ENCODE results near the gene PARD6A. TPM values are rescaled to one million over a fixed set of nuclear protein-coding genes. Genes with fewer than 3 reads are reported as not detected.
A peak's percentile ranks its signal among the peaks of the same experiment; 100 is the strongest.

PARD6A gene
- total and polyA plus RNA-seq, 4 donors, result 7.2 to 20.9 (median 14.4) TPM

DNA sequence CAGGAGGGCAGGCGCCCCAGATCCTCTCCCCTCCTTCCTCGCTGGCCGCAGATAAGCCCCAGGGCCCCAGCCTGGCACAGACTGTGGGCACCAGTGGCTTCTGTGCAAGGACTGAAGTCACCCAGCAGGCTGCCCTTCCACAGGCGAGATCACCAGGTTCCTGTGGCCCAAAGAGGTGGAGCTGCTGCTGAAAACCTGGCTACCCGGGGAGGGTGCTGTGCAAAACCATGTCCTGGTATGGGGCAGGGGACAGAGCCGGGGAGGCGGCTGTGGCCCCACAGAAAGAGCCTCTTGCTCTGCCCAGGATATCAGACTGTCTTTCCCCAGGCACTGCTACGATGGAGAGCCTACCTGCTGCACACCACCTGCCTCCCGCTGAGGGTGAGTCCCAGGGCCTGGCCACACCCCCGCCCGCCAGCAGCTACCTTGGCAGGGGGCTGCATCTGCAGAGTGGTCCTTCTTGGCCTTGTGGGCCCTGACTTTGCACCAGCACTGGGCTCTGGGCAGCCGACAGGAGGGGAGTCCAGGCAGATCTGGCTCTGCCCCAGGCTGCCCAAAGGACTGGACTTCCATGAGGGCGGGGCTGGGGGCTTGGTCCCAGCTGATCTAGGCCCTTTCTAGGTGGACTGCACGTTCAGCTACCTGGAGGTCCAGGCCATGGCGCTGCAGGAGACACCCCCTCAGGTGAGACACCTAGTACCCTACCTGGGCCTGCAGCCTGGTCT, 15.2 kb upstream of the PARD6A start:
- Histone ChIP-seq H3K9me3 (ENCODE audit: control insufficient read depth, insufficient read depth, low read length) (no peaks in the 10 kb centered on the region), H3K27ac (ENCODE audit: low read depth, low read length) (no peak overlapping the region), H3K27me3 (ENCODE audit: control insufficient read depth, insufficient read depth, low read length) (peaks cover 67% of the 10 kb centered on the region), H3K36me3 (ENCODE audit: control insufficient read depth, insufficient read depth, low read length) (peaks cover 2% of the 10 kb centered on the region), H3K4me1 (ENCODE audit: control insufficient read depth, insufficient read depth, low read length) (peaks cover 38% of the 10 kb centered on the region), H3K4me3 (ENCODE audit: low read depth, low read length) (no peak overlapping the region)
- no peak for DNase-seq (ENCODE audit: low read depth in 4 of 6, low spot score in 6 of 6)
- 85% methylated on average over 15 of the region's 15 CpGs for WGBS (ENCODE audit: insufficient coverage)

DNA sequence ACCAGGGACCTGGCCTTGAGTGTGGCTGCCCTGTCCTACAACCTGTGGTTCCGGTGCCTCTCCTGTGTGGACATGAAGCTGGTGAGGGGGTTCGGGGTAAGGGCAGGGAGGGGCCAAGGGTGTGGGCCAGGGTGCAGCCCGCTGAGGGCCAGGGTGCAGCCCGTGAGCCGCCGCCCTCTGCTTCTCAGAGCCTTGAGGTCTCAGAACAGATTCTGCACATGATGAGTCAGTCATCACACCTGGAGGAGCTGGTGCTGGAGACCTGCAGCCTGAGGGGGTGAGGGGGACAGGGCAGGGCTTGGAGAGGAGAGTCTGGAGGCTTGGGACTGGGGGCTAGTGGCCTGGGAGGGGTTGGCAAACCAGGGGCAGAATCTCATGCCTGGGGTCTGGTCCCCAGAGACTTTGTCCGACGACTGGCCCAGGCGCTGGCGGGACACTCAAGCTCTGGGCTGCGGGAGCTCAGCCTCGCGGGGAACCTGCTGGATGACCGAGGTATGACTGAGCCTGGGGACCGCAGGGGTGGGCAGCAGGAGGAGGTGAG, 13.6 kb upstream of the PARD6A start:
- Histone ChIP-seq H3K4me1 (ENCODE audit: control insufficient read depth, insufficient read depth, low read length) (peaks cover 33% of the 10 kb centered on the region), H3K9me3 (ENCODE audit: control insufficient read depth, insufficient read depth, low read length) (no peaks in the 10 kb centered on the region), H3K27me3 (ENCODE audit: control insufficient read depth, insufficient read depth, low read length) (peaks cover 83% of the 10 kb centered on the region), H3K27ac (ENCODE audit: low read depth, low read length) (no peak overlapping the region), H3K4me3 (ENCODE audit: low read depth, low read length) (no peak overlapping the region), H3K36me3 (ENCODE audit: control insufficient read depth, insufficient read depth, low read length) (no peaks in the 10 kb centered on the region)
- DNase-seq (ENCODE audit: low read depth in 4 of 6, low spot score in 6 of 6), result no peak
- 79% methylated on average over 15 of the region's 15 CpGs for WGBS (ENCODE audit: insufficient coverage)

GRCh38 chr16:67647681-67648080, 13.1 kb upstream of the PARD6A start:
- Histone ChIP-seq H3K9me3 (ENCODE audit: control insufficient read depth, insufficient read depth, low read length) (no peaks in the 10 kb centered on the region), H3K27ac (ENCODE audit: low read depth, low read length) (no peak overlapping the region), H3K36me3 (ENCODE audit: control insufficient read depth, insufficient read depth, low read length) (no peaks in the 10 kb centered on the region), H3K27me3 (ENCODE audit: control insufficient read depth, insufficient read depth, low read length) (peaks cover 87% of the 10 kb centered on the region), H3K4me1 (ENCODE audit: control insufficient read depth, insufficient read depth, low read length) (peaks cover 34% of the 10 kb centered on the region), H3K4me3 (ENCODE audit: low read depth, low read length) (no peak overlapping the region)
- 90% methylated on average over 2 of the region's 13 CpGs for WGBS (ENCODE audit: insufficient coverage)
- DNase-seq (ENCODE audit: low read depth in 4 of 6, low spot score in 6 of 6), result no peak

- no peak overlapping the region for H3K4me3 ChIP-seq (ENCODE audit: low read depth, low read length)
- 9% methylated on average over 65 of the region's 65 CpGs for WGBS (ENCODE audit: insufficient coverage)
- no peaks in the 10 kb centered on the region for H3K36me3 ChIP-seq (ENCODE audit: control insufficient read depth, insufficient read depth, low read length)
- H3K27ac ChIP-seq (ENCODE audit: low read depth, low read length), result no peak overlapping the region
- H3K4me1 ChIP-seq (ENCODE audit: control insufficient read depth, insufficient read depth, low read length), result peaks cover 33% of the 10 kb centered on the region
- DNase-seq (ENCODE audit: low read depth in 4 of 6, low spot score in 6 of 6), result no peak
- peaks cover 89% of the 10 kb centered on the region for H3K27me3 ChIP-seq (ENCODE audit: control insufficient read depth, insufficient read depth, low read length)
- H3K9me3 ChIP-seq (ENCODE audit: control insufficient read depth, insufficient read depth, low read length), result no peaks in the 10 kb centered on the region
These were observed 12.5 kb upstream of the PARD6A start for GRCh38 chr16:67648088-67648763.

GRCh38 chr16:67648764-67649407, 11.9 kb upstream of the PARD6A start:
- WGBS (ENCODE audit: insufficient coverage), result 33% methylated on average over 32 of the region's 35 CpGs
- Histone ChIP-seq H3K36me3 (ENCODE audit: control insufficient read depth, insufficient read depth, low read length) (no peaks in the 10 kb centered on the region), H3K4me1 (ENCODE audit: control insufficient read depth, insufficient read depth, low read length) (peaks cover 39% of the 10 kb centered on the region), H3K27me3 (ENCODE audit: control insufficient read depth, insufficient read depth, low read length) (peaks cover 93% of the 10 kb centered on the region), H3K4me3 (ENCODE audit: low read depth, low read length) (no peak overlapping the region), H3K9me3 (ENCODE audit: control insufficient read depth, insufficient read depth, low read length) (no peaks in the 10 kb centered on the region), H3K27ac (ENCODE audit: low read depth, low read length) (no peak overlapping the region)
- no peak for DNase-seq (ENCODE audit: low read depth in 4 of 6, low spot score in 6 of 6)

- 8% methylated on average over 34 of the region's 34 CpGs for WGBS (ENCODE audit: insufficient coverage)
- Histone ChIP-seq H3K27ac (ENCODE audit: low read depth, low read length) (no peak overlapping the region), H3K9me3 (ENCODE audit: control insufficient read depth, insufficient read depth, low read length) (no peaks in the 10 kb centered on the region), H3K36me3 (ENCODE audit: control insufficient read depth, insufficient read depth, low read length) (peaks cover 4% of the 10 kb centered on the region), H3K4me3 (ENCODE audit: low read depth, low read length) (no peak overlapping the region), H3K4me1 (ENCODE audit: control insufficient read depth, insufficient read depth, low read length) (peaks cover 43% of the 10 kb centered on the region), H3K27me3 (ENCODE audit: control insufficient read depth, insufficient read depth, low read length) (peaks cover 93% of the 10 kb centered on the region)
- DNase-seq (ENCODE audit: low read depth in 4 of 6, low spot score in 6 of 6), result peak in 1 of 6 donors; percentile 37
These were observed 11.2 kb upstream of the PARD6A start for GRCh38 chr16:67649494-67649931.

DNA sequence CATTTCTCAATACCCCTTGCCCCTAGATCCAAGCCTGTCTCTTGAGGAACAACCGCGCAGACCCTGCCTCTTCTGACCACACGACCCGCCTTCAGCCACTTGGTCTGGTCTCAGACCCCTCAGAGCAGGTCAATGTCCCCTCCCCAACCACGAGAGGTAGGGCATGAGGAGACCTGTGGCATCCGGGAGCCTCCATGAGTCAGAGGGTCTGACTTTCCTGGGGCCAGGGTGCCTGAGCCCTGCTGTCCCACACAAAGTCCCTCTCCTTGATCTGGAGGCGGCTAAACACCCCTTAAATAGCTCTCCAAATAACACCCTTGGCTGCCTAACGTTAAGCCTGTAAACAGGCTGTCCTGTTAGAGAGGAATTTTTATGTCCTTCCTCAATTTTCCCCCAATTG, 10.7 kb upstream of the PARD6A start:
- Histone ChIP-seq H3K27ac (ENCODE audit: low read depth, low read length) (no peak overlapping the region), H3K9me3 (ENCODE audit: control insufficient read depth, insufficient read depth, low read length) (no peaks in the 10 kb centered on the region), H3K27me3 (ENCODE audit: control insufficient read depth, insufficient read depth, low read length) (peaks cover 93% of the 10 kb centered on the region), H3K36me3 (ENCODE audit: control insufficient read depth, insufficient read depth, low read length) (peaks cover 7% of the 10 kb centered on the region), H3K4me3 (ENCODE audit: low read depth, low read length) (no peak overlapping the region), H3K4me1 (ENCODE audit: control insufficient read depth, insufficient read depth, low read length) (peaks cover 45% of the 10 kb centered on the region)
- no peak for DNase-seq (ENCODE audit: low read depth in 4 of 6, low spot score in 6 of 6)
- 43% methylated on average over 7 of the region's 8 CpGs for WGBS (ENCODE audit: insufficient coverage)

- Histone ChIP-seq H3K27ac (ENCODE audit: low read depth, low read length) (no peak overlapping the region), H3K4me1 (ENCODE audit: control insufficient read depth, insufficient read depth, low read length) (peaks cover 45% of the 10 kb centered on the region), H3K36me3 (ENCODE audit: control insufficient read depth, insufficient read depth, low read length) (peaks cover 12% of the 10 kb centered on the region), H3K27me3 (ENCODE audit: control insufficient read depth, insufficient read depth, low read length) (peaks cover 82% of the 10 kb centered on the region), H3K9me3 (ENCODE audit: control insufficient read depth, insufficient read depth, low read length) (no peaks in the 10 kb centered on the region), H3K4me3 (ENCODE audit: low read depth, low read length) (no peak overlapping the region)
- DNase-seq (ENCODE audit: low read depth in 4 of 6, low spot score in 6 of 6), result no peak
- WGBS (ENCODE audit: insufficient coverage), result 94% methylated on average over 7 of the region's 7 CpGs
These were observed 9.7 kb upstream of the PARD6A start for GRCh38 chr16:67651039-67651438.

GRCh38 chr16:67651847-67652246, 8.9 kb upstream of the PARD6A start:
- Histone ChIP-seq H3K9me3 (ENCODE audit: control insufficient read depth, insufficient read depth, low read length) (no peaks in the 10 kb centered on the region), H3K27me3 (ENCODE audit: control insufficient read depth, insufficient read depth, low read length) (peaks cover 74% of the 10 kb centered on the region), H3K4me1 (ENCODE audit: control insufficient read depth, insufficient read depth, low read length) (peaks cover 45% of the 10 kb centered on the region), H3K36me3 (ENCODE audit: control insufficient read depth, insufficient read depth, low read length) (peaks cover 20% of the 10 kb centered on the region), H3K4me3 (ENCODE audit: low read depth, low read length) (no peak overlapping the region), H3K27ac (ENCODE audit: low read depth, low read length) (no peak overlapping the region)
- 65% methylated on average over 4 of the region's 4 CpGs for WGBS (ENCODE audit: insufficient coverage)
- DNase-seq (ENCODE audit: low read depth in 4 of 6, low spot score in 6 of 6), result no peak
